NCI-H69 (cell line): Measurements from ENCODE around the gene NUTM2F.
"Not testable (repeated sequence)": the region's sequence is repeated elsewhere in the genome, so short reads cannot be mapped to it uniquely, and the experiment has no call there.

Experiments used
- DNase-seq: peaks from one replicate; lab custom pipeline; 2025; lab: John Stamatoyannopoulos, UW

NUTM2F gene

DNA sequence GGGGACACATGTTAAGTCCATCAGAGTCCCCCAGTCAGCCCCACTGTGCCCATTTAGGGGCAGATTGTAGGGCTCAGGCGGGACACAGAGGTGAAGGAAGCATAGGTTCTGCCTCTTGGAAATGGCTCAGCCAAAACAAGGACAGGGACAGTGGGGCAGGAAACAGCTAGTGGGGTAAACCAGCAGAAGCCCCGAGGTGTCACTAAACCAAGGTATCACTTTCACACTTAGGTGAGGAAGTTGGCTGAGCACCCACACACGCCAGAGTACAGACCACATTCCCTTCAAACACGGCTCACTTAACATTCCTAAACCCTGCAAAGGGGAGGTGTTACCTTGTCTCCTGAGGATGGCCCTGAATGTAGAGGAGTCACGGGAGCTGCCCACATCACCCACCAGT lies 12.2 kb downstream of the NUTM2F start:
- DNase-seq, result not testable (repeated sequence)

GRCh38 chr9:94315034-94315984 lies 13.1 kb downstream of the NUTM2F start:
- DNase-seq, result not testable (repeated sequence)

DNA sequence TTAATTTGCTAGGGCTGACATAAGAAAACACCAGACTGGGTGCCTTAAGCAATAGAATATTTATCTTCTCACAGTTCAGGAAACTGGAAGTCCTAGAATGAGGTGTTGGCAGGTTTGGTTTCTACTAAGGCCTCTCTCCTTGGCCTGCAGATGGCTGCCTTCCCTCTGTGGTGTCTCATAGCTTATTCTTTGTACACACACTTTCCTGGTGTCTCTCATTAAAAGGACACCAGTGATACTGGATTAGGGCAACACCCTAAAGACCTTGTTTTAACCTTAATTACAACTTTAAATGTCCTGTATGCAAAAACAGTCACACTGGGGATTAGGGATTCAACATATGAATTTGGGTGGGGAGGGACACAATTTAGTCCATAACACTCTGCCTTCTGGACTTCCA lies 25.1 kb downstream of the NUTM2F start:
- DNase-seq, result no peak

- no peak for DNase-seq
These were observed 26.0 kb downstream of the NUTM2F start for GRCh38 chr9:94302426-94302825.

GRCh38 chr9:94301583-94301982 lies 26.9 kb downstream of the NUTM2F start:
- no peak for DNase-seq

- DNase-seq, result no peak
These were observed 27.8 kb downstream of the NUTM2F start for GRCh38 chr9:94300470-94301301.

DNA sequence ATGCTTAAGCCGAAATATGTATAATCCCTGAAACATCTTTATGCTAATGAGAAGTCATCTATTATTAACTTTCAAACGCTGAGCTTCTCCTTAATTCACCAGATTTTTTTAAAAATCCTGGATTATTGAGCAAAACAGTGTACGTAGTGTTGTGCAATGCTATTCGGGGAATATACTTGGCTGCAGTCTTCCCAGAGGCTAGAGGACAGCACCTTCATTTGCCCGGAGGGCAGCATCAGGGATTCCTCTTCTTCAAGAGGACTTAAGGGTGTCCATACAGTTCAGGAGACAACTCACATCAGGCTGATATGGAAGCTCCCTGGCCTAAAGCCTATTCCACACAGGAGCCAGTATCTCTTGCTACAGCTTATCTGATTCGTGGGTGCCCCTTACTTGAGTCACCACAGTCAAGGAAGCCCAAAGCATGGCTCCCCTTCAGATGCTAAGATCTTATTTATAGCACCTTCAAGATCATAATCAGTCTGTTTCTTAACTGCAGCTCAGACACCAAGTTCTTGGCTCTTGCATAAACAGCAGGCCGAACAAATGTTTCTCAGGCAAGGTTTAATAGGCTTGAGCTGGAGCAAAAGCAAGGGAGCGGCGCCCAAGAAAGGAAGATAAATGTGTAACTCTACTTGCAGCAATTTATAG lies 29.4 kb downstream of the NUTM2F start:
- DNase-seq, result no peak

GRCh38 chr9:94289691-94290090 lies 38.8 kb downstream of the NUTM2F start:
- DNase-seq, result no peak

GRCh38 chr9:94287877-94288513 lies 40.4 kb downstream of the NUTM2F start:
- no peak for DNase-seq

DNA sequence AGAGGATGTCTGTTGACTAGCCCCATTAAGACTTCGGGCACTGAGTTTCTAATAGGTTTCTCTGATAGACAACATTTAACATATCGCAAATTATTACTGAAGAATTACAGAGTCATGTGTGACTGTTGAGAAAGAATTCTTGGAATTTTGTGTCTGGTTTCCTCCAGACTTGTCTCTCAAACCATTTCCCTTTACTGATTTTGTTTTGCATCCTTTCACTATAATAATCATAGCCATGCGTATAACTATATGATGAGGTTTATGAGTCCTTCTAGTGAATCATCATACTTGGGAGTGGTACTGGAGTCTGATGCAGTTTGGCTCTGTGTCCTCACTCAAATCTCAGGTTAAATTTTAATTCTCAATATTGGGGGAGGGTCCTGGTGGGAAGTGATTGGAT lies 42.3 kb downstream of the NUTM2F start:
- no peak for DNase-seq

DNA sequence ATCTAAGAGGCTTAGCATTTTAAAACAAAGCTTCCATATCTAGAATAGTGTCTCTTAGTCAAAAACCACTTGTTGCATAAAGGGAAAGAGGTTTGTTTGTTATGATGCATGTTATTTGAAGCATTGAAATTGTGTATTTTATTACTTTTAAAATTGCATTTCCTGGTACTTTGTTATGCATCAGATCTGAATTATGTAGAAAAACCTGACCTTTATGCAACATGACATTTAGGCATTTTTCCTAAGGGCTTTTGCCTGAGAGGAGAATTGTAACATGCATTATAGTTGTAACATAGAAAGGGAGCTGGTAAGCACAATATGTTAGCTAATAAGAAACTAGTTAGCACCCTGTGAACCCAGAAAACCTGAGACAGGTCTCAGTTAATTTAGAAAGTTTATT lies 47.3 kb downstream of the NUTM2F start:
- no peak for DNase-seq

GRCh38 chr9:94280409-94280989 lies 47.9 kb downstream of the NUTM2F start:
- DNase-seq, result no peak

GRCh38 chr9:94277885-94278536 lies 50.4 kb downstream of the NUTM2F start:
- no peak for DNase-seq

DNA sequence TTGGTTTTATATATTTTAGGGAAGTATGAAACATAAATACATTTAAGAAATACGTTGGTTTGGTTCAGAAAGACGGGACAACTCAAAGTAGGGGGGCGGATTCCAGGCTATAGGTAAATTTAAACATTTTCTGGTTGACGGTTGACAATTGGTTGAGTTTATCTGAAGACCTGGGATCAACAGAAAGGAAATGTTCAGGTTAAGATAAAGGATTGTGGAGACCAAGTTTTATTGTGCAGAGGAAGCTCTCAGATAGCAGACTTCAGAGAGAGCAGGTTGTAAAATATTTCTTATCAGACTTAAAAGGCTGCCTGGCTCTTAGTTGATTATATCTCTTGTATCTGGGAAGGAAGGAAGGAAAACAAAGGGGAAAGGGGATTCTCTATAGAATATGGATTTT lies 51.4 kb downstream of the NUTM2F start:
- not testable (repeated sequence) for DNase-seq

GRCh38 chr9:94270009-94270408 lies 58.4 kb downstream of the NUTM2F start:
- DNase-seq, result no peak

DNA sequence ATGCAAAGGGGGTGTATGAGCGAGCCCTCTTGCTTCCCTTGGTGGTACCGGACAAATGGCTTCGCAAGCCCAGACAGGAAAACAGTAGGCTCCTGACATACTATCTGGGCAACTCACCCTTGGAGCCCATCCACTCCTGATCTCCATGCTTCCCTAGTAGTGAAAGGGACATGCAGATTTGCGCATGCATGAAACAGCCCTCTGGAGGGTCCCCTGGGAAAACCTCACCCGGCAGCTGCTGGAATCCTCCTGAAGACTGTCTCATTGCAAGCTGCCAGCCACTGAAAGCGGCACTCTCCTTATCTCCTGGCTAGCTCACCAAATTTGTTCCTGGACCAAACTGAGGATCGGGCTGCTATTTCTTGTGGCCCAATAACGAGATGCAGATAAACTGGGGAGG lies 59.2 kb downstream of the NUTM2F start:
- DNase-seq, result peak; percentile 52
